Keratinocyte (primary cell): Measurements from ENCODE around the gene EXOC6B. TPM values are rescaled to one million over a fixed set of nuclear protein-coding genes. Genes with fewer than 3 reads are reported as not detected.

Experiments
- DNase-seq: peaks from one replicate; pipeline ENCODE4 v3.0.0-alpha.2; 2011; ENCODE audit warnings: low read depth, missing footprints, low spot score
- FAIRE-seq: peaks from 2 replicates; lab custom pipeline; 2011; peaks lifted over from hg19 to GRCh38; lab: Jason Lieb, UNC
- H2AFZ ChIP-seq: 2 replicates; pipeline ENCODE4 v1.6.0; 2012; ENCODE audit warnings: low read length, control low read depth, inconsistent platforms; ENCODE audit not compliant: control insufficient read depth
- H3K27ac ChIP-seq: 2 replicates; pipeline ENCODE4 v1.5.1; 2011; ENCODE audit warnings: low read length; ENCODE audit not compliant: control insufficient read depth, insufficient read depth
- H3K27me3 ChIP-seq: 3 replicates; pipeline ENCODE4 v1.6.0; 2011; ENCODE audit warnings: low read length; ENCODE audit not compliant: control insufficient read depth, insufficient read depth; ENCODE audit errors: extremely low read depth
- H3K36me3 ChIP-seq, 2 experiments: 2 replicates in 1 of 2; 3 replicates in 1 of 2; pipeline ENCODE4 v1.5.1; 2011; ENCODE audit warnings: low read length in 2 of 2, mild to moderate bottlenecking in 1 of 2; ENCODE audit not compliant: control insufficient read depth in 2 of 2, insufficient read depth in 2 of 2; ENCODE audit errors: extremely low read depth in 1 of 2
- H3K4me1 ChIP-seq: 3 replicates; pipeline ENCODE4 v1.5.1; 2011; ENCODE audit warnings: low read length; ENCODE audit not compliant: control insufficient read depth, insufficient read depth; ENCODE audit errors: extremely low read depth
- H3K4me2 ChIP-seq: 3 replicates; pipeline ENCODE4 v1.6.0; 2011; ENCODE audit warnings: low read depth, low read length; ENCODE audit not compliant: control insufficient read depth, insufficient read depth; ENCODE audit errors: extremely low read depth
- H3K4me3 ChIP-seq, 3 experiments: fragments of 200-600 bp in 1 of 3; sonication (generic) in 1 of 3; 2 replicates in 2 of 3; 3 replicates in 1 of 3; pipeline ENCODE4 v1.5.1; 2011 to 2016; ENCODE audit warnings: low read length in 3 of 3, mild to moderate bottlenecking in 3 of 3, control low read depth in 2 of 3, inconsistent platforms in 1 of 3, low read depth in 1 of 3, mixed read lengths in 1 of 3, mixed run types in 1 of 3, moderate library complexity in 1 of 3; ENCODE audit not compliant: control insufficient read depth in 2 of 3, insufficient read depth in 2 of 3; ENCODE audit errors: extremely low read depth in 1 of 3
- H3K79me2 ChIP-seq: 2 replicates; pipeline ENCODE4 v1.6.0; 2012; ENCODE audit warnings: low read length; ENCODE audit not compliant: control insufficient read depth, insufficient read depth
- H3K9ac ChIP-seq: 3 replicates; pipeline ENCODE4 v1.6.0; 2011; ENCODE audit warnings: low read length; ENCODE audit not compliant: control insufficient read depth, insufficient read depth; ENCODE audit errors: extremely low read depth
- H3K9me1 ChIP-seq: 3 replicates; pipeline ENCODE4 v1.6.0; 2011; ENCODE audit warnings: low read length; ENCODE audit not compliant: control insufficient read depth, insufficient read depth; ENCODE audit errors: extremely low read depth
- H3K9me3 ChIP-seq: 2 replicates; pipeline ENCODE4 v1.5.1; 2012; ENCODE audit warnings: low read depth, low read length; ENCODE audit not compliant: control insufficient read depth
- H4K20me1 ChIP-seq: 3 replicates; pipeline ENCODE4 v1.6.0; 2011; ENCODE audit warnings: low read length; ENCODE audit not compliant: control insufficient read depth, insufficient read depth; ENCODE audit errors: extremely low read depth
- CTCF ChIP-seq, 3 experiments: IDR thresholded peaks in 1 of 3; conservative IDR thresholded peaks in 1 of 3; optimal IDR thresholded peaks in 1 of 3; 2 replicates in 2 of 3; 3 replicates in 1 of 3; pipeline versions ENCODE3 to v1.5.1; 2011; ENCODE audit warnings: low read length in 3 of 3, mild to moderate bottlenecking in 3 of 3, moderate library complexity in 2 of 3, control low read depth in 1 of 3, inconsistent platforms in 1 of 3; ENCODE audit not compliant: insufficient read depth in 2 of 3; ENCODE audit errors: extremely low read depth in 1 of 3
- EZH2 ChIP-seq: IDR thresholded peaks from one replicate; pipeline ENCODE4 v1.6.1; 2012; ENCODE audit warnings: inconsistent platforms, mild to moderate bottlenecking, low read length, moderate library complexity
- dilution Hi-C: fragments of 300-500 bp; cut with MboI; formaldehyde crosslinking; loops from one replicate; pipeline ENCODE4 v1.7.0; 2020; ENCODE audit warnings: low sequenced_read_pairs; ENCODE audit not compliant: extremely low pct_ligation_motif_present
- polyA plus RNA-seq, 5 experiments: library from polyadenylated mRNA; depleted of rRNA in 3 of 5; stranded (reverse) in 3 of 5; stranded (forward) in 1 of 5; unstranded in 1 of 5; fragments of >200 nt; gene quantifications; 1 replicate in 1 of 5; 2 replicates in 3 of 5; 3 replicates in 1 of 5; pipeline versions ENCODE4 v1.2.1 to v1.2.3, GENCODE V29; 2011 to 2012; ENCODE audit warnings: missing spikeins in 2 of 5, low read depth in 1 of 5, low replicate concordance in 1 of 5

The EXOC6B gene
- polyA plus RNA-seq, 1 donor (not counting 4 experiments of a cell fraction or from before 2014, with no cell fraction given): 37.3 TPM

GRCh38 chr2:72827487-72827886 lies 1.7 kb upstream of the EXOC6B start:
- H3K4me1 ChIP-seq: peaks cover 57% of the 10 kb centered on the region
- peak overlapping the region; percentile 72 for H3K4me2 ChIP-seq
- no peak overlapping the region for H3K9ac ChIP-seq
- TF ChIP-seq CTCF (optimal IDR thresholded peaks at IDR 0.05 in 1 of 3, IDR thresholded peaks at IDR 0.05 in 1 of 3, conservative IDR thresholded peaks at IDR 0.05 in 1 of 3; ENCODE audit: extremely low read depth in 1 of 3, insufficient read depth in 2 of 3, low read length in 3 of 3): no peak
- no peak for TF ChIP-seq EZH2
- no peaks in the 10 kb centered on the region for H3K36me3 ChIP-seq
- H2AFZ ChIP-seq: no peak overlapping the region
- no peak for DNase-seq
- FAIRE-seq: no peak
- H3K27me3 ChIP-seq: no peaks in the 10 kb centered on the region
- H3K9me3 ChIP-seq: no peaks in the 10 kb centered on the region
- H3K27ac ChIP-seq: peak overlapping the region; percentile 81
- peak overlapping the region in 1 of 3 experiments; percentile 16 for H3K4me3 ChIP-seq
- H3K9me1 ChIP-seq: no peaks in the 10 kb centered on the region
- H3K79me2 ChIP-seq: peaks cover 20% of the 10 kb centered on the region
- dilution Hi-C loops: no loop called here
- no peaks in the 10 kb centered on the region for H4K20me1 ChIP-seq

GRCh38 chr2:72826156-72826477 lies 284 bp upstream of the EXOC6B start:
- DNase-seq: no peak
- no peak for FAIRE-seq
- H3K4me3 ChIP-seq: peak overlapping the region in 2 of 3 experiments; percentile 78 to 98
- H3K4me1 ChIP-seq: peaks cover 67% of the 10 kb centered on the region
- H2AFZ ChIP-seq: peak overlapping the region; percentile 62
- H3K9me3 ChIP-seq: no peaks in the 10 kb centered on the region
- dilution Hi-C loops: no loop called here
- H3K9ac ChIP-seq: peak overlapping the region; percentile 97
- peaks cover 0 to 8% of the 10 kb centered on the region in 2 experiments for H3K36me3 ChIP-seq
- no peaks in the 10 kb centered on the region for H3K9me1 ChIP-seq
- TF ChIP-seq EZH2: no peak
- no peak for TF ChIP-seq CTCF (optimal IDR thresholded peaks at IDR 0.05 in 1 of 3, IDR thresholded peaks at IDR 0.05 in 1 of 3, conservative IDR thresholded peaks at IDR 0.05 in 1 of 3; ENCODE audit: extremely low read depth in 1 of 3, insufficient read depth in 2 of 3, low read length in 3 of 3)
- H3K4me2 ChIP-seq: peak overlapping the region; percentile 34
- H3K27ac ChIP-seq: peak overlapping the region; percentile 97
- no peaks in the 10 kb centered on the region for H3K27me3 ChIP-seq
- no peaks in the 10 kb centered on the region for H4K20me1 ChIP-seq
- peaks cover 34% of the 10 kb centered on the region for H3K79me2 ChIP-seq
